AG04449 (cell line): ENCODE measurements around the gene ASB1.

Experiments used
- CTCF ChIA-PET: fragments of 350-600 bp; formaldehyde crosslinking; extraction: SDS; loops from one replicate; lab custom pipeline; 2021; ENCODE audit warnings: antibody characterized with exemption; lab: Yijun Ruan, JAX
- POLR2A ChIA-PET: fragments of 400-600, 350-600 bp; formaldehyde crosslinking; extraction: SDS; loops from one replicate; lab custom pipeline; 2020; ENCODE audit warnings: antibody characterized with exemption, inconsistent platforms; lab: Yijun Ruan, JAX
- DNase-seq: peaks from one replicate; pipeline ENCODE4 v3.0.0-alpha.2; 2010; ENCODE audit warnings: low read depth, low spot score
- H3K4me3 ChIP-seq: 2 replicates; pipeline ENCODE4 v1.5.1; 2011; ENCODE audit warnings: low read depth, mild to moderate bottlenecking, control low read depth, low read length
- CTCF ChIP-seq: IDR thresholded peaks from one replicate; pipeline ENCODE4 v1.5.1; 2011; ENCODE audit warnings: mild to moderate bottlenecking, moderate library complexity, low read length, control low read depth, inconsistent platforms; ENCODE audit not compliant: insufficient read depth; ENCODE audit errors: missing control alignments

Gene ASB1

GRCh38 chr2:238426568-238427434 lies at the start of gene ASB1:
Gene ASB1, plus strand, starts transcription at chr2:238426927. Its CDS starts 144 bp downstream, at chr2:238427071.
- CTCF ChIA-PET, result interaction anchor here (1.1 kb wide), 1 partner anchor 57 kb away, joined by 3 read pairs; no protein-coding TSS in a partner anchor

GRCh38 chr2:238378230-238379095 lies 48.3 kb upstream of the ASB1 start:
- DNase-seq, result no peak
- CTCF ChIA-PET, result interaction anchor here (1.1 to 4.0 kb wide), 5 partner anchors 8 to 407 kb away, joined by 3 to 42 read pairs (median 7); no protein-coding TSS in a partner anchor
- no peak overlapping the region for H3K4me3 ChIP-seq
- POLR2A ChIA-PET, result no interaction called here
- no peak for TF ChIP-seq CTCF

More at GRCh38 chr2:238426568-238427434, at the start of gene ASB1:
- H3K4me3 ChIP-seq, result peak within 1 kb of the TSS; percentile 92
- POLR2A ChIA-PET, result no interaction called here
- no peak for DNase-seq
- no peak for TF ChIP-seq CTCF

GRCh38 chr2:238379096-238379810 lies 47.5 kb upstream of the ASB1 start:
- ChIA-PET POLR2A (no interaction called here), CTCF (interaction anchor here (1.0 to 4.0 kb wide), 3 partner anchors 10 to 406 kb away, joined by 3 to 42 read pairs (median 3); no protein-coding TSS in a partner anchor)
- H3K4me3 ChIP-seq, result no peak overlapping the region
- DNase-seq, result no peak
- TF ChIP-seq CTCF, result no peak

- ChIA-PET POLR2A (no interaction called here), CTCF (interaction anchor here (0.9 to 4.0 kb wide), 3 partner anchors 11 to 405 kb away, joined by 3 to 42 read pairs (median 3); no protein-coding TSS in a partner anchor)
- no peak for DNase-seq
- no peak for TF ChIP-seq CTCF
- H3K4me3 ChIP-seq, result no peak overlapping the region
Measured at GRCh38 chr2:238380336-238380735, 46.4 kb upstream of the ASB1 start.

GRCh38 chr2:238380785-238381184 lies 45.9 kb upstream of the ASB1 start:
- ChIA-PET POLR2A (no interaction called here), CTCF (interaction anchor here (0.9 to 4.0 kb wide), 3 partner anchors 12 to 404 kb away, joined by 3 to 42 read pairs (median 3); no protein-coding TSS in a partner anchor)
- TF ChIP-seq CTCF, result no peak
- no peak overlapping the region for H3K4me3 ChIP-seq
- DNase-seq, result no peak
